Natural killer cell (primary cell): Measurements from ENCODE around the gene CCDC136. TPM values are rescaled to one million over a fixed set of nuclear protein-coding genes. Genes with fewer than 3 reads are reported as not detected.

Experiments
- ATAC-seq, 3 donors: fragments of 150-1000 bp in 2 of 3; fragments of 200-7000 bp in 1 of 3; cut with Tn5 transposase; 1 replicate in 1 of 3; 2 replicates in 2 of 3; pipeline ENCODE4 v1.10.0; 2021; ENCODE audit warnings: mild to moderate bottlenecking in 2 of 3, moderate library complexity in 2 of 3
- DNase-seq, 2 donors: peaks; one replicate each; pipeline versions ENCODE4 v3.0.0 to v3.0.0-alpha.2; 2013 to 2021; ENCODE audit warnings: mixed read lengths in 1 of 2
- H3K27ac ChIP-seq: one replicate; pipeline ENCODE4 v1.5.1; 2013; ENCODE audit warnings: mild to moderate bottlenecking, low read length
- H3K27me3 ChIP-seq: one replicate; pipeline ENCODE4 v1.6.1; 2013; ENCODE audit warnings: low read length; ENCODE audit not compliant: control insufficient read depth, insufficient read depth
- H3K36me3 ChIP-seq: one replicate; pipeline ENCODE4 v1.6.1; 2013; ENCODE audit warnings: low read length; ENCODE audit not compliant: control insufficient read depth, insufficient read depth
- H3K4me1 ChIP-seq: one replicate; pipeline ENCODE4 v1.6.1; 2013; ENCODE audit warnings: low read length; ENCODE audit not compliant: control insufficient read depth, insufficient read depth
- H3K4me3 ChIP-seq: one replicate; pipeline ENCODE4 v1.5.1; 2013; ENCODE audit warnings: low read length
- H3K9me3 ChIP-seq: one replicate; pipeline ENCODE4 v1.6.1; 2013; ENCODE audit warnings: low read length; ENCODE audit not compliant: control insufficient read depth, insufficient read depth
- H3K27ac Mint-ChIP-seq, 2 donors: one replicate each; pipeline ENCODE4 v1.8.0; 2022; ENCODE audit warnings: mild to moderate bottlenecking in 2 of 2, mixed read lengths in 2 of 2, moderate library complexity in 1 of 2
- H3K27me3 Mint-ChIP-seq, 2 donors: one replicate each; pipeline ENCODE4 v1.8.0; 2022; ENCODE audit warnings: low read depth in 2 of 2, mixed read lengths in 2 of 2
- H3K36me3 Mint-ChIP-seq: one replicate; pipeline ENCODE4 v1.8.0; 2022; ENCODE audit warnings: mixed read lengths
- H3K4me1 Mint-ChIP-seq, 2 donors: one replicate each; pipeline ENCODE4 v1.8.0; 2022; ENCODE audit warnings: mixed read lengths in 2 of 2
- H3K4me3 Mint-ChIP-seq: one replicate; pipeline ENCODE4 v1.8.0; 2022; ENCODE audit warnings: mild to moderate bottlenecking, moderate library complexity, mixed read lengths
- H3K9me3 Mint-ChIP-seq, 2 donors: one replicate each; pipeline ENCODE4 v1.8.0; 2022; ENCODE audit warnings: mixed read lengths in 2 of 2
- WGBS: methylation state at CpG from one replicate; pipeline ENCODE4 v1.1.7; 2013; ENCODE audit warnings: missing lambda C conversion rate; ENCODE audit not compliant: insufficient coverage; 5-methylcytosine and 5-hydroxymethylcytosine counted together
- intact Hi-C: fragments of 100-400 bp; cut with micrococcal nuclease; formaldehyde crosslinking; loops from one replicate; pipeline ENCODE4 v1.14.2; 2022
- total RNA-seq, 4 donors: library from RNA; stranded (reverse); fragments of 120-200 nt in 1 of 4; gene quantifications; one replicate each; pipeline versions ENCODE4 v1.2.3 to v1.2.4, GENCODE V29; 2013 to 2022
- TF ChIP-seq, protein P1 (sequence below): fragments of 200-600 bp; IDR thresholded peaks from one replicate; pipeline ENCODE4 v1.8.0; 2022; ENCODE audit warnings: antibody characterized with exemption

CCDC136 gene
- total RNA-seq, 3 donors from 2014 or later (not counting 1 experiment from before 2014, with no cell fraction given): 10.9 to 17.5 (median 13.2) TPM

DNA sequence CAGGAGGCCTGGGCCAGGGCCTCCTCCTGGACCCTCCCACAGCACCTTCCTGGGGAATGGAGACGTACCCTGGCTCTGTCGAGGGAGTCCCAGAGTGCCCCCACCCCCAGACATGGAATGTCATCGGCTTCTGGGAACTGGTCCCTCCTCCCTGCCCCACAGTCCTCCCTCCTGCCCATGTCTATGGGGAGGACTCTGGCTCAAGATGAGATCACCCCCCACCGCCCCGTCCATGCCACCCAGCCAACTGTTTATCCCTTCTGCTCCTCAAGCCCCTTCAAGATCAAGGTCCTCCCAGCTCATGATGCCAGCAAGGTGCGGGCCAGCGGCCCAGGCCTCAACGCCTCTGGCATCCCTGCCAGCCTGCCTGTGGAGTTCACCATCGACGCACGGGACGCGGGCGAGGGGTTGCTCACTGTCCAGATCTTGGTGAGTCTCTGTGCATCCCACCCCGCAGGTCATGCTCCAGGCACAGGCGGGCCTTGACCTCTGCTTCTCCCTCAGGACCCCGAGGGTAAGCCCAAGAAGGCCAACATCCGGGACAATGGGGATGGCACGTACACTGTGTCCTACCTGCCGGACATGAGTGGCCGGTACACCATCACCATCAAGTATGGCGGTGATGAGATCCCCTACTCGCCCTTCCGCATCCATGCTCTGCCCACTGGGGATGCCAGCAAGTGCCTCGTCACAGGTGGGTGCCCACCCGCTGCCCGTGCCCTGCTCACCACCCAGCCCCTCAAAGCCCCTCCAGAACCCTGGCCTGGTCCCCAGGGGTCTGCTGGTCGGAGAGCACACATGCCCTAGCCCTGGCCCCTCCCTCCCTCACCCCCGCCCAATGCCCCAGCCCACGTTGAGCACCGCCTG is 56.8 kb downstream of the CCDC136 start:
- H3K9me3 ChIP-seq: no peaks in the 10 kb centered on the region
- no peak overlapping the region for H3K27ac Mint-ChIP-seq
- no peak overlapping the region for H3K4me3 Mint-ChIP-seq
- no peaks in the 10 kb centered on the region for H3K27me3 Mint-ChIP-seq
- no peak for ATAC-seq
- no peak overlapping the region for H3K27ac ChIP-seq
- intact Hi-C loops: no loop called here
- H3K9me3 Mint-ChIP-seq: no peaks in the 10 kb centered on the region
- H3K27me3 ChIP-seq: no peaks in the 10 kb centered on the region
- WGBS: 92% methylated on average over 31 of the region's 31 CpGs
- H3K4me1 ChIP-seq: no peaks in the 10 kb centered on the region
- H3K4me3 ChIP-seq: no peak overlapping the region
- TF ChIP-seq, protein P1, sequence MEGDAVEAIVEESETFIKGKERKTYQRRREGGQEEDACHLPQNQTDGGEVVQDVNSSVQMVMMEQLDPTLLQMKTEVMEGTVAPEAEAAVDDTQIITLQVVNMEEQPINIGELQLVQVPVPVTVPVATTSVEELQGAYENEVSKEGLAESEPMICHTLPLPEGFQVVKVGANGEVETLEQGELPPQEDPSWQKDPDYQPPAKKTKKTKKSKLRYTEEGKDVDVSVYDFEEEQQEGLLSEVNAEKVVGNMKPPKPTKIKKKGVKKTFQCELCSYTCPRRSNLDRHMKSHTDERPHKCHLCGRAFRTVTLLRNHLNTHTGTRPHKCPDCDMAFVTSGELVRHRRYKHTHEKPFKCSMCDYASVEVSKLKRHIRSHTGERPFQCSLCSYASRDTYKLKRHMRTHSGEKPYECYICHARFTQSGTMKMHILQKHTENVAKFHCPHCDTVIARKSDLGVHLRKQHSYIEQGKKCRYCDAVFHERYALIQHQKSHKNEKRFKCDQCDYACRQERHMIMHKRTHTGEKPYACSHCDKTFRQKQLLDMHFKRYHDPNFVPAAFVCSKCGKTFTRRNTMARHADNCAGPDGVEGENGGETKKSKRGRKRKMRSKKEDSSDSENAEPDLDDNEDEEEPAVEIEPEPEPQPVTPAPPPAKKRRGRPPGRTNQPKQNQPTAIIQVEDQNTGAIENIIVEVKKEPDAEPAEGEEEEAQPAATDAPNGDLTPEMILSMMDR: no peak
- no peak for DNase-seq
- H3K36me3 Mint-ChIP-seq: no peaks in the 10 kb centered on the region
- H3K4me1 Mint-ChIP-seq: no peaks in the 10 kb centered on the region
- H3K36me3 ChIP-seq: no peaks in the 10 kb centered on the region

DNA sequence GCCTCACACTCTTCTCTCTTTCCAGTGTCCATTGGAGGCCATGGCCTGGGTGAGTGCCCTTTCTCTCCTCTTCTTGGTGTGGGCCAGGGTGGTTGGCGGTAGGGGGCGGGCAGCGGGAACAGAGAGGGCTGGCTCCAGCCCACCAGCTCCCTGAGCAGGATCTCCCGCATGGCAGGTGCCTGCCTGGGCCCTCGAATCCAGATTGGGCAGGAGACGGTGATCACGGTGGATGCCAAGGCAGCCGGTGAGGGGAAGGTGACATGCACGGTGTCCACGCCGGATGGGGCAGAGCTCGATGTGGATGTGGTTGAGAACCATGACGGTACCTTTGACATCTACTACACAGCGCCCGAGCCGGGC is 57.4 kb downstream of the CCDC136 start:
- Mint-ChIP-seq H3K27me3 (peaks cover 0 to 3% of the 10 kb centered on the region in 2 donors), H3K4me3 (no peak overlapping the region), H3K36me3 (no peaks in the 10 kb centered on the region), H3K9me3 (no peaks in the 10 kb centered on the region), H3K27ac (no peak overlapping the region), H3K4me1 (no peaks in the 10 kb centered on the region)
- Histone ChIP-seq H3K27ac (no peak overlapping the region), H3K27me3 (no peaks in the 10 kb centered on the region), H3K4me3 (no peak overlapping the region), H3K36me3 (no peaks in the 10 kb centered on the region), H3K9me3 (no peaks in the 10 kb centered on the region), H3K4me1 (no peaks in the 10 kb centered on the region)
- TF ChIP-seq, protein P1: no peak
- 94% methylated on average over 16 of the region's 16 CpGs for WGBS
- no peak for ATAC-seq
- intact Hi-C loops: no loop called here
- DNase-seq: no peak

DNA sequence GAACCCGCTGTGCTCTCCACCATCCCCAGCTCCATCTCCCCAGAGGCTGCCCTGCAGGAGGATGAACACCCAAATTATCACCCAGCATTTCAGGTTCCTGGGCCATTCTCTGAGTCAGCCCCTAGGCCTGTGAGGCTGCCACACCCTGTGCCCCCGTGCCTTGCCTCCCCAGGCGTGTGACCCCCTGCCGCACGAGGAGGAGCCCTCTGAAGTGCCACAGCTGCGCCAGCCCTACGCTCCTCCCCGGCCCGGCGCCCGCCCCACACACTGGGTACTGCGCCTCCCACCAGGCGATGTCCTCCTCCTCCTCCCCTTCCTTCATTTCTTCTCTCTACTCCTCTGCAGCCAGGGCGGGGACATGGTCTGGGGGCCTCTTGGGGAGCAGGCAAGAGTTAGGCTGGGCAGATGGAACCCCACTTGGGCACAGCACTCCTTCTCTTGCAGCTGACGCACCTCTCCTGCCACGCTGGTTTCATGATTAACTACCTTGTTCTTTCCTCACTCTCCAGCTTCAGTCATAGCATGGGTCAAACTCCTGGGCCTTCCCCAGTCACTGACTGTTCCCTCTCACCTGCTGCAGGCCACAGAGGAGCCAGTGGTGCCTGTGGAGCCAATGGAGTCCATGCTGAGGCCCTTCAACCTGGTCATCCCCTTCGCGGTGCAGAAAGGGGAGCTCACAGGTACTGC is 58.2 kb downstream of the CCDC136 start:
- H3K4me3 Mint-ChIP-seq: no peak overlapping the region
- H3K9me3 Mint-ChIP-seq: no peaks in the 10 kb centered on the region
- TF ChIP-seq, protein P1: no peak
- peaks cover 0 to 3% of the 10 kb centered on the region in 2 donors for H3K27me3 Mint-ChIP-seq
- no peaks in the 10 kb centered on the region for H3K36me3 Mint-ChIP-seq
- WGBS: 91% methylated on average over 18 of the region's 18 CpGs
- intact Hi-C loops: no loop called here
- ATAC-seq (no peak), DNase-seq (no peak)
- Histone ChIP-seq H3K4me3 (no peak overlapping the region), H3K36me3 (no peaks in the 10 kb centered on the region), H3K27me3 (no peaks in the 10 kb centered on the region), H3K4me1 (no peaks in the 10 kb centered on the region), H3K9me3 (no peaks in the 10 kb centered on the region), H3K27ac (no peak overlapping the region)
- no peak overlapping the region for H3K27ac Mint-ChIP-seq
- H3K4me1 Mint-ChIP-seq: no peaks in the 10 kb centered on the region
